DOHH2 (cell line): ENCODE data around the gene PLA2G1B.

Experiments
- EZH2phosphoT487 ChIP-seq: fragments of 200-600 bp; sonication (generic); IDR thresholded peaks from 2 replicates; pipeline ENCODE4 v1.6.1; 2017; ENCODE audit warnings: borderline replicate concordance, mild to moderate bottlenecking, antibody characterized with exemption, low read length, moderate library complexity, mixed read lengths
- TF ChIP-seq, protein P1 (sequence below): fragments of 200-600 bp; sonication (generic); IDR thresholded peaks from one replicate; pipeline ENCODE4 v1.5.1; 2014; ENCODE audit warnings: antibody characterized with exemption, mild to moderate bottlenecking, low read depth, low read length; ENCODE audit not compliant: poor library complexity, severe bottlenecking

DNA sequence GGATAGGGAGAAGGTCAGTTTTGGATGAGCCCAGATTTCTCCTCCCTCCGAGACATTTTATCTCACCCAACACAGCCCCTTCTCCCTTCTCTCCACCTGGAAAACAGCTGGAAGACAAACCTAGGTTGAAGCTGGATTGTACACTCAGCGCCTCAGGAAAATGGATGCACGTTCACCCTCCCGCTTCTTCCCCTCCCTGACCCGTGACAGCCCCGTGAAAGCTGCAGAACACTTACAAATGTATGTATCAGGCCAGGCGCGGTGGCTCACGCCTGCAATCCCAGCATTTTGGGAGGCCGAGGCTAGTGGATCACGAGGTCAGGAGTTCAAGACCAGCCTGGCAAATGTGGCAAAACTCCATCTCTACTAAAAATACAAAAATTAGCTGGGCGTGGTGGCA is 40.1 kb downstream of the PLA2G1B start:
- TF ChIP-seq, protein P1, sequence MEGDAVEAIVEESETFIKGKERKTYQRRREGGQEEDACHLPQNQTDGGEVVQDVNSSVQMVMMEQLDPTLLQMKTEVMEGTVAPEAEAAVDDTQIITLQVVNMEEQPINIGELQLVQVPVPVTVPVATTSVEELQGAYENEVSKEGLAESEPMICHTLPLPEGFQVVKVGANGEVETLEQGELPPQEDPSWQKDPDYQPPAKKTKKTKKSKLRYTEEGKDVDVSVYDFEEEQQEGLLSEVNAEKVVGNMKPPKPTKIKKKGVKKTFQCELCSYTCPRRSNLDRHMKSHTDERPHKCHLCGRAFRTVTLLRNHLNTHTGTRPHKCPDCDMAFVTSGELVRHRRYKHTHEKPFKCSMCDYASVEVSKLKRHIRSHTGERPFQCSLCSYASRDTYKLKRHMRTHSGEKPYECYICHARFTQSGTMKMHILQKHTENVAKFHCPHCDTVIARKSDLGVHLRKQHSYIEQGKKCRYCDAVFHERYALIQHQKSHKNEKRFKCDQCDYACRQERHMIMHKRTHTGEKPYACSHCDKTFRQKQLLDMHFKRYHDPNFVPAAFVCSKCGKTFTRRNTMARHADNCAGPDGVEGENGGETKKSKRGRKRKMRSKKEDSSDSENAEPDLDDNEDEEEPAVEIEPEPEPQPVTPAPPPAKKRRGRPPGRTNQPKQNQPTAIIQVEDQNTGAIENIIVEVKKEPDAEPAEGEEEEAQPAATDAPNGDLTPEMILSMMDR: no peak
- TF ChIP-seq EZH2phosphoT487: no peak
